Ectodermal cell (in vitro differentiated cells): ENCODE data around the gene XYLT2.
"Not testable (repeated sequence)": the region's sequence is repeated elsewhere in the genome, so short reads cannot be mapped to it uniquely, and the experiment has no call there.

Experiments
- H3K27ac ChIP-seq: 2 replicates; pipeline ENCODE4 v1.7.0; 2013; ENCODE audit warnings: mild to moderate bottlenecking, low read depth, low read length; ENCODE audit not compliant: insufficient read depth, poor library complexity, severe bottlenecking
- H3K27me3 ChIP-seq: 2 replicates; pipeline ENCODE4 v1.7.0; 2013; ENCODE audit warnings: mild to moderate bottlenecking, low read length; ENCODE audit not compliant: insufficient read depth, control insufficient read depth, poor library complexity, severe bottlenecking
- H3K36me3 ChIP-seq: one replicate; pipeline ENCODE4 v1.7.0; 2013; ENCODE audit warnings: low read length; ENCODE audit not compliant: control insufficient read depth, insufficient read depth
- H3K4me1 ChIP-seq: one replicate; pipeline ENCODE4 v1.7.0; 2013; ENCODE audit warnings: low read length; ENCODE audit not compliant: control insufficient read depth, insufficient read depth
- H3K4me3 ChIP-seq: 2 replicates; pipeline ENCODE4 v1.7.0; 2013; ENCODE audit warnings: low read depth, low read length, control low read depth; ENCODE audit not compliant: insufficient read depth
- H3K9me3 ChIP-seq: 2 replicates; pipeline ENCODE4 v1.7.0; 2013; ENCODE audit warnings: mild to moderate bottlenecking, low read length, moderate library complexity; ENCODE audit not compliant: control insufficient read depth
- WGBS, 2 experiments: methylation state at CpG; one replicate each; pipeline ENCODE4 v1.1.7; 2013; ENCODE audit warnings: missing lambda C conversion rate in 2 of 2; 5-methylcytosine and 5-hydroxymethylcytosine counted together

XYLT2 gene

GRCh38 chr17:50308666-50309065 lies 37.3 kb upstream of the XYLT2 start:
- Histone ChIP-seq H3K27ac (no peak overlapping the region), H3K4me3 (no peak overlapping the region), H3K27me3 (no peaks in the 10 kb centered on the region), H3K4me1 (peaks cover 9% of the 10 kb centered on the region), H3K36me3 (no peaks in the 10 kb centered on the region), H3K9me3 (no peaks in the 10 kb centered on the region)
- 98% methylated on average over 3 of the region's 4 CpGs for WGBS, 2 experiments

GRCh38 chr17:50310455-50311111 lies 35.3 kb upstream of the XYLT2 start:
- no peaks in the 10 kb centered on the region for H3K36me3 ChIP-seq
- WGBS, 2 experiments = 77 to 81% methylated on average over 3 of the region's 3 CpGs
- no peaks in the 10 kb centered on the region for H3K27me3 ChIP-seq
- no peaks in the 10 kb centered on the region for H3K9me3 ChIP-seq
- H3K4me1 ChIP-seq = no peaks in the 10 kb centered on the region
- H3K27ac ChIP-seq = no peak overlapping the region
- H3K4me3 ChIP-seq = no peak overlapping the region

GRCh38 chr17:50311112-50311460 lies 34.8 kb upstream of the XYLT2 start:
- Histone ChIP-seq H3K9me3 (no peaks in the 10 kb centered on the region), H3K36me3 (no peaks in the 10 kb centered on the region), H3K4me1 (no peaks in the 10 kb centered on the region), H3K27me3 (no peaks in the 10 kb centered on the region), H3K4me3 (no peak overlapping the region), H3K27ac (no peak overlapping the region)
- WGBS, 2 experiments = 71 to 87% methylated on average over 1 of the region's 1 CpG

GRCh38 chr17:50311483-50311882 lies 34.4 kb upstream of the XYLT2 start:
- Histone ChIP-seq H3K4me3 (no peak overlapping the region), H3K27ac (no peak overlapping the region), H3K4me1 (no peaks in the 10 kb centered on the region), H3K9me3 (no peaks in the 10 kb centered on the region), H3K36me3 (no peaks in the 10 kb centered on the region), H3K27me3 (no peaks in the 10 kb centered on the region)
- 57 to 59% methylated on average over 4 of the region's 4 CpGs for WGBS, 2 experiments

GRCh38 chr17:50312308-50312707 lies 33.6 kb upstream of the XYLT2 start:
- Histone ChIP-seq H3K4me3 (no peak overlapping the region), H3K4me1 (no peaks in the 10 kb centered on the region), H3K27me3 (no peaks in the 10 kb centered on the region), H3K27ac (no peak overlapping the region), H3K36me3 (no peaks in the 10 kb centered on the region), H3K9me3 (no peaks in the 10 kb centered on the region)
- WGBS, 2 experiments = 42 to 49% methylated on average over 5 of the region's 5 CpGs

- 92 to 94% methylated on average over 6 of the region's 6 CpGs for WGBS, 2 experiments
- Histone ChIP-seq H3K9me3 (no peaks in the 10 kb centered on the region), H3K36me3 (no peaks in the 10 kb centered on the region), H3K27ac (no peak overlapping the region), H3K4me3 (no peak overlapping the region), H3K4me1 (peaks cover 8% of the 10 kb centered on the region), H3K27me3 (no peaks in the 10 kb centered on the region)
Observed at GRCh38 chr17:50314456-50315011, 31.4 kb upstream of the XYLT2 start.

- 93 to 96% methylated on average over 3 of the region's 3 CpGs for WGBS, 2 experiments
- H3K4me3 ChIP-seq = no peak overlapping the region
- no peaks in the 10 kb centered on the region for H3K36me3 ChIP-seq
- H3K27ac ChIP-seq = no peak overlapping the region
- H3K4me1 ChIP-seq = peaks cover 8% of the 10 kb centered on the region
- no peaks in the 10 kb centered on the region for H3K27me3 ChIP-seq
- H3K9me3 ChIP-seq = no peaks in the 10 kb centered on the region
Observed at GRCh38 chr17:50316016-50316587, 29.8 kb upstream of the XYLT2 start.

GRCh38 chr17:50316660-50317059 lies 29.3 kb upstream of the XYLT2 start:
- H3K9me3 ChIP-seq, H3K36me3 ChIP-seq, H3K4me1 ChIP-seq, H3K27ac ChIP-seq, H3K4me3 ChIP-seq, H3K27me3 ChIP-seq: not testable (repeated sequence)
- WGBS, 2 experiments = 95 to 96% methylated on average over 2 of the region's 2 CpGs

GRCh38 chr17:50317121-50317520 lies 28.8 kb upstream of the XYLT2 start:
- peaks cover 8% of the 10 kb centered on the region for H3K4me1 ChIP-seq
- H3K27me3 ChIP-seq = no peaks in the 10 kb centered on the region
- 96 to 97% methylated on average over 2 of the region's 2 CpGs for WGBS, 2 experiments
- no peak overlapping the region for H3K27ac ChIP-seq
- no peaks in the 10 kb centered on the region for H3K36me3 ChIP-seq
- H3K9me3 ChIP-seq = no peaks in the 10 kb centered on the region
- H3K4me3 ChIP-seq = no peak overlapping the region

GRCh38 chr17:50318501-50319285 lies 27.2 kb upstream of the XYLT2 start:
- WGBS, 2 experiments = 75 to 77% methylated on average over 10 of the region's 10 CpGs
- peaks cover 8% of the 10 kb centered on the region for H3K4me1 ChIP-seq
- no peaks in the 10 kb centered on the region for H3K27me3 ChIP-seq
- no peak overlapping the region for H3K27ac ChIP-seq
- no peak overlapping the region for H3K4me3 ChIP-seq
- H3K36me3 ChIP-seq = no peaks in the 10 kb centered on the region
- H3K9me3 ChIP-seq = no peaks in the 10 kb centered on the region
